Stimulated activated CD4-positive, alpha-beta T cell treated with anti-CD3 and anti-CD28 coated beads, Interleukin-2, amount 100 ng/mL, for 24 hours (primary cell): ENCODE results near the gene USP53.
"Not testable (repeated sequence)": the region's sequence is repeated elsewhere in the genome, so short reads cannot be mapped to it uniquely, and the experiment has no call there.

Experiments
- DNase-seq, 2 donors: peaks; one replicate each; pipeline ENCODE4 v3.0.0-alpha.2; 2020

Gene USP53

DNA sequence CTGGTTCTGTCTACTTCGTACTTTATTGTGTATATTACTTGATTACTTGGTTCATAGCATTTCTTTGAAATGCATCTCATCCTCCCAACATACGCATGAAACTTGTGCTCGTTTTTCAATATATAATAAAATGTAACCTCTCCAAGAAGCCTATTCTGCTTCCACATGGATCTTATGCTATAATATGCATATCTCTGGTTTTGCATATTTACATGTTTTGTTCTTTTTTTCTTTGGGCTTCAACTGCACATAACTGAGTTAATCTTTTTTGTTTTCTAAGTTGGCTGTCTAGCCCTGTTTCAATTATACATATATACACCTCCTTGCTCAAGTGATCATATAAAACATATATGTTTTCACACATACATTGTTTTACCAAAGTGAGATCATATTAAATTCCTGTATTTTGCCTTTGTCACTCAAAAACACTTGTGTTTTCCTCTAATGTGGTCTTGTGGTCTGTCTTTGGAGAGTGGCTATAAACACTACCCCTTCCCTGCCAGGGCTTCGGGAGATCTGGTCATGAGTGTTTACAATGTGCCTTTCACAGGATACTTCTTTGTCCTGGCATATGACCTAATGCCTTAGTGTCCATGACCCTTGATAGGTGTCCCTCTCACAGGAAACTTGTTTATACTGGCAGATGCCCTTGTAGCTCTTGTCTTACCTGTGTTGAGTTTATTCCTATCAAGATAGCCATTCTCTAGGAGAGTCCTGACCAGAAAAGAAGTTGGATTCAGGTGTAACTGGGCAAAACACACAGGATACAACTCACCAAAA, 17.6 kb downstream of the USP53 start:
- DNase-seq, result no peak

DNA sequence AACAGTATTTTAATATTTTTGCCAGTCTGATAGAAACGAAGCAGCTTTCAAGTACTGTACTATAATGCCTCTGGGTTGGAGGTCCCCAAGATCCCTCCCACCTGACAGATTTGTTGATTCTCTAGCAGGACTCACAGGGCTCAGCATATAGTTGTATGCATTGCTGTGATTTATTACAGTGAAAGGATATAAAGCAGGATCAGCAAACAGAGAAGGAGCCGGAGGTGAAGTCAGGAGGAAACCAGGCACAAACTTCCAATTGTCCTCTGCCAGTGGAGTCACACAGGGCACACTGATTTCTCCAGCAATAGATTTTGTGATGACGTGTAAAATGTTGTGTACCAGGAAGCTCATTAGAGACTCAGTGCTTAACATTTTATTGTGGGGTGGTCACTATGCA, 19.0 kb downstream of the USP53 start:
- DNase-seq, result no peak

DNA sequence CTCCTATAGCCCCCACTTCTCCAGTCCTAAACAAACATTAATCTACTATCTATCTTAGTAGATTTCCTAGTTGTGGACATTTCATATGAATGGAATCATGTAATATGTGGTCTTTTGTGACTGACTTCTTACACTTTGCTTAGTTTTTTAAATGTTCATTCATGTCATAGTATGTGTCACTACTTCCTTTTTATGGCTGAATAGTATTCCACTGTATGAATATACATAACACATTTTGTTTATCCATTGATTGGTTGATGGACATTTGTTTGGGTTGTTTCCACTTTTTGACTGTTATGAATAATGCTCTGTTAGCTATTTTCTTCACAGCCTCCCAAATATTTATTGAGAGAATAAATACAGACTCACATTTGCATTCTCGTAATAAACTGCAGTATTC, 19.8 kb downstream of the USP53 start:
- DNase-seq, result no peak

DNA sequence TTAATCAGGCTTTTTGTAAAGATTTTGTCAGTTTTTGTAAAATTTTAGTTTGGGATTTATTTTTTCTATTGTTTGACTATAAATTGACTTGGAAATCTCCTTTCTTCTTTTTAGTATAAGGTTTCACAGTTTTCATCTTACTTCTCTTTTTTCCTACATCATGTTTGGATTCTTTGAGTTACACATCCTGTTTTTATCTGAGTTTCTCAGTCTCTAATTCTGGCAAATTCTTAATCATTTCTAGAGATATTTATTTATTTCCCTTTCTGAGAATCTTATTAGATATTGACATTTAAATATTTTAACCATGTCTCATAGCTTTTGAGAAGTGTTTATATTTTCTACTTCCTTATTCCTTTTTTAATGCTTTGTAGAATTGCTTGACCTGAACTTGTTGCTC, 20.7 kb downstream of the USP53 start:
- no peak for DNase-seq

DNA sequence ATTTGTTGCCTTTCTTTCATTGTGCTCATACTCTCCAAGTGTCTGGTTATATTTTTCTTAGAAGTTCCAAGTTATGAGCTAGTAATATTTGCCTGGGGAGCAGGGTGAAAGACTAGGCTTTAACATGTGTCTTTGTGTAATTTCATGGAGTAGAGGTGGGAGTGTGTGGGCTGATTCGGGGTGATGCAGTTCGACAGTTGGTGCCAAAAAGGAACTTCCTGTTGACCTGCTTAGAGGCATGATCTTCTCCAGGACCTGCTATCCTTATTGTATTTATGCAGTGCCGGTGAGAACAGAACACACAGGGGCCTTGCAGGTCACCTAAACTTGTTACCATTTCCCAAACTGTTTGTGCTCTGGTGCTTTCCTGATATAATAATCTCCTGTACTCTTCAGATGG, 21.2 kb downstream of the USP53 start:
- no peak for DNase-seq

DNA sequence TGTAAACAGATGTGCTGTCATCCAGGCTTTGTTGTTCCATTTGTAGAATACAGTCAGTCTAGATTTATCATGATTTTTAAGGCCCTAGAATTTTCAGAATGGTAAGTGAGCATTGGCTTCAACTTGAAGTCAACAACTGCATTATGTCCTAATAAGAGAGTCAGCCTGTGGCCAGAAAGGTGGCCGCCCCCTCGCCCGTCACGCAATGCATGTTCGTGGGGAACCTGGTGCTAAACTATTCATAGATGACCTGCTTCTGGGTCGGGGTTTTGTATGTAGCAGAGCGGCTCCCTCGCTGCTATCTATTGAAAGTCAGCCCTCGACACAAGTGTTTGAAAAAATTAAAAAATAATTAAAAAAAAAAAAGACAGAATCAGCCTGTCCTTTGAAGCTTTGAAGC, 24.7 kb downstream of the USP53 start:
- no peak for DNase-seq

DNA sequence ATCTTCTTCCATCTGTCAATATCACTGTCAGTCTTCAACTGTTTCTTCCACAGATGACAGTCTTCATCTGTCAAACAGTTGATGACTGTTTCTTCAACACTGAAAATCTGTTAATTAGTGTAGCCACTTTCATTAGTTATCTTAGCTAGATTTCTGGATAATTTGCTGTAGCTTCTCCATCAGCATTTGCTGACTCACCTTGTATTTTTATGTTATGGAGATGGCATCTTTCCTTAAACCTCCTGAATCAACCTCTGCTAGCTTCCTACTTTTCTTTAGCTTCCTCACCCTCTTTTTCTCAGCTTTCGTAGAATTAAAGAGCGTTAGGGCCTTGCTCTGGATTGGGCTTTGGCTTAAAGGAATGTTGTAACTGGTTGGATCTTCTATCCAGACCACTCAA, 25.1 kb downstream of the USP53 start:
- no peak for DNase-seq

DNA sequence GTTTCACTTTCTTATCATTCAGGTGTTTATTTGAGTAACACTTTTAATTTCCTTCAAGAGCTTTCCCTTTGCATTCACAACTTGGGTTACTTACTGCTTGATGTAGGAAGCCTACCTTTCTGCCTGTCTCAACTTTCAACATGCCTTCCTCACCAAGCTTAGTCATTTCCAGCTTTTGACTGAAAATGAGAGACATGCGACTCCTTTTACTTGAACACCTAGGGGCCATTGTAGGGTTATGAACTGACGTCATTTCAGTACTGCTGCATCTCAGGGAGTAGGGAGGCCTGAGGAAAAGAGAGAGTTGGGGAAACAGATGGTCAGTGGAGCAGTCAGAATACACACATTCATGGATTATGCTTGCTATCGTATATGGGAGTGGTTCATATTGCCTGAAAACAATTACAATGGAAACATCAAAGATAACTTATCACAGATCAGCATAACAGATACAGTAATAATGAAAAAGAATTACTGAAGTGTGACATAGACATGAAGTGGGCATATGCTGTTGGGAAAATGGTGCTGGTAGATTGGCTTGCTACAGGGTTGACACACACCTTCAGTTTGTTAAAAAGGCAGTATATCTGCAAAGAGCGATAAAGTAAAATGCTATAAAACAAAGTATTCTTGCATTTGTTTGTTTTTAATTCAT, 25.7 kb downstream of the USP53 start:
- DNase-seq, result no peak

DNA sequence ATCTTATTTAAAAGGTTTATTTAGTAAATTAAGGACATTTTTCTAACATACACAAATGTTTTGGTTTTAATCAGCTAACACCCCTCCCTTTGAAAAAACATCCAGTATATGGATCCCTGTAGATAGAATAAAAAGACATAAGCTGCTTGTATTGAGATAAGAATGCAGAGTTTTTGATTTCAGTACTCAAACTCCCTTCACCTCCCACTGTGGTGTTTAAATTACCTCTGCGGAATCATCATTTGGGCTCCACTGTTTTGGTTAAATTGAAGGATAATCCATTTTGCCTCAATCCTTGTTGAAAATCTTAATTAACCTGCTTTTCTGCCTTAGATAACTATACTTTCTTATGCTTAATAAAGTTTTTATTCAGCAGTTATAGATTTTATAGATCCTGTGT, 27.6 kb downstream of the USP53 start:
- DNase-seq, result no peak

DNA sequence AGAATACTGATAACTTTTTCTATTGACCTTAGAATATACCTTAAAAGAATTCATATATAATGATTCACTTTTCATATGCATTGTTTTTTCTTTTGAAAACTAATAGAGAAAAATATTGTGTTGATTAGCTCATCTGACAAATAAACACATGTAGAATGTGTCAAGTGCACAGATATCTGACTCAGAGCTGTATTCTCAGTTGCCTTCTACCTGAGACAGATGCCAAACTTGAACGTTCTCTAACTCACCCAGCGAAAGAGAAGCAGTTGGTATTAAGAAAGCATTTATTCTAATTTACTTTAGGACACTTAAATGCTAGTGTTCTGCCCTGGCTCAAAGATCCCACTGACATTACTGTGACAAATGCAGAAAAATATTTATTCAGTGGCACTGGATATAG, 28.1 kb downstream of the USP53 start:
- no peak for DNase-seq

DNA sequence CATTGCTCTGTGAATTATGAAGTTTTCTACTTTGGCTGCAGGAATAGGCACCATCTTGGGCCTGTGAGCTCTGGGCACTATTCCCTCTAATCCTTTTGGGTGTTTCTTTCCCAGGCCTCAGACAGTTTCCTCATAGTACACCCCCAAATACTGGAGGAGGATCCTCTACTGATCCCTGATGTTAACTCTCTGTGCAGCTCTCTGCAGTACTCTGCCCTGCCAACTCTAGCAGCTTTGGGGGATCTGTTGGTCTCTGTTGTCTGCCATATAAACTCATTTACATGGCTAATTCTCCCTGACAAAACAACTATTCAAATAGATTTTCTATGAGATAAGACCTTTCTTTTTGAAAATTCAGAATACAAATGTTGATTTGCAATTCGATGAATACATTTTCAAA, 29.9 kb downstream of the USP53 start:
- DNase-seq, result no peak

DNA sequence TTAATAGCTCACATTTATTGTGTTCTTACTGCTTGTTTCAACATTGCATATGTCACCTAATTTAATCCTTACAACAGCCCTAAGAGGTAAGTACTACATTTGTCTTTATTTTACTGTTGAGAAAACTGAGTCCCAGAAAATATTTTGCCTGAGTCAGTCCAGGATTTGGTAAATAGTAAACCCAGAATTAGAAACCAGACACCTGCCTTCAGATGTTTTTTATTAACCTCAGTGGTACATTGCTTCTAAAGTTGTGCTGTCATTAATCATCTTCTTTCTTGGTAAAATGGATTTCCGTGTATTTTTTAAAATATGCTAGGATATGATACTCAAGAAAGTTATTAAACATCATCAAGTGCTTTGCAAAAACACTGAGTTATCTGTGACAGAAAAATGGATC, 31.4 kb downstream of the USP53 start:
- DNase-seq, result no peak

DNA sequence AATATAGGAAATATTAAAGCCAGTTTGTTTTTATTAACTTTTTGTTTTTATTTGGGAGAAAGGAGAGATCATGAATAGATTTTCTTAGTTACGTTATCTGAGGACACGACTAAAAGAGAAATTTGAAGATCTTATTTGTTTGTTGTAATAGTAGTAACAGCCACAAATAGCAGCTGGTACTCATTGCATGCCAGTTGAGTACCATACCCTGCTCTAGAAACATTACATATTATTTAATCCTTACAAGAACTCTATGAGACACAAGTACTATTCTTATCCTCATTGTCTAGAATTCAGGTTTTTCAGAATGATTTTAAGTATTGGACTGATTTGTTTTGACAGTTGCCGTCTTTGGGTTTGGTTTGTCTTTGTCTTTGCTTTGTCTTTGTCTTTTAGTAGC, 31.8 kb downstream of the USP53 start:
- DNase-seq, result no peak

DNA sequence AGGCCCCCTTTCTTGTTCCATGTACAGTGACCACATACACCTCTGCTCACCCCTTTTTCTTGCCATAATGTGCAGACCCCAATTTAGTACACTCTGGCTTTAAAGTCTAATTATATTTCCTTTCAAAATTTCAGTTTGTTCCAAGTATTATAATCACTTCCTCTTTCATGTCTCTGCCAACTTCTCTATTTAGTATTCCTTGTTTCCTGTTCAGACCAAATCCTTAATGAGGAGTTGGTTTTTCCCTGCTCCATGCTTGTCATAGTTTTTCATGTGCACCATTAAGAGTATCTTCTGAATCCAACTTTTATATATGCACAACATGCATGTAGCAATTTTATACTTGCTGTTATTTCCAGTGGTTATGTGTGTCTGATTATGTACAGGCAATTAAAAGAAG, 32.3 kb downstream of the USP53 start:
- DNase-seq, result no peak

DNA sequence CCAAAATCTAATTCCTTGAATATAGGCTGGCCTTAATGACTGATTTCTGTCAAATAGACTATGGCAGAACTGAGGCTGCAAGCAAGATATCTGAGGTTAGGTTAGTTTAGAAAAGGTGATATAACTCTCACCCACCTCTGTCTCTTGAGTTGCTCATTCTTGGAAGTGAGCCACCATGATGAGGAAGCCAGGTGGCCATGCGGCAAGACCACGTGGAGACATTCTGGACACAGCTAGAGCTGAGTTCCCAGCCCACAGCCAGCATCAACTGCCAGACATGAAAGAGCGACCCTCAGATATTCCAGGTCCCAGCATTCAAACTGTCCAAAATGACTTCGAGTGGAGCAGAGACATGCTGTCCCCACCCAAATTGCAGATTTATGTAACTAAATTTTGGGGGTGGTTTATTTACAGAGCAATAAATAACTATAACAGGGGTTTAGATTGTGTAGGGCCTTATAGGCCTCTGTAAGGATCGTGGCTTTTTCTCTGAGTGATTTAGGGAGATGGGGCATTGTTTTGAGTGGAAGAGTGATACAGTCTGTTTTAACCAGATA, 33.7 kb downstream of the USP53 start:
- DNase-seq, result no peak

DNA sequence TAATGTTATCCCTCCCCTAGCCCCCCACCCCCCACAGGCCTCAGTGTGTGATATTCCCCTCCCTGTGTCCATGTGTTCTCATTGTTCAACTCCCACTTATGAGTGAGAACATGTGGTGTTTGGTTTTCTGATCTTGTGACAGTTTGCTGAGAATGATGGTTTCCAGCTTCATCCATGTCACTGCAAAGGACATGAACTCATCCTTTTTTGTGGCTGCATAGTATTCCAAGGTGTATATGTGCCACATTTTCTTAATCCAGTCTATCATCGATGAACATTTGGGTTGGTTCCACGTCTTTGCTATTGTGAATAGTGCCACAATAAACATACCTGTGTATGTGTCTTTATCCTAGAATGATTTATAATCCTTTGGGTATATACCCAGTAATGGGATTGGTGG, 38.5 kb downstream of the USP53 start:
- not testable (repeated sequence) for DNase-seq

DNA sequence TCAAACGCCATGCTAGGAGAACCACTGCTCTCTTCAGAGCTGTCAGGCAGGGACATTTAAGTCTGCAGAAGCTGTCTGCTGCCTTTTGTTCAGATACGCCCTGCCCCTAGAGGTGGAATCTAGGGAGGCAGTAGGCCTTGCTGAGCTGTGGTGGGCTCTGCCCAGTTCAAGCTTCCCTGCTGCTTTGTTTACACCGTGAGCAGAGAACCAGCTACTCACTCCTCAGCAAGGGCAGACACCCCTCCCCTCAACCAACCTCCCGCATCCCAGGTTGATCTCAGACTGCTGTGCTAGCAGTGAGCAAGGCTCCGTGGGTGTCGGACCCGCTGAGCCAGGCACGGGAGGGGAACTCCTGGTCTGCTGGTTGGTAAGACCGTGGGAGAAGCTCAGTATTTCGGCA, 42.7 kb downstream of the USP53 start:
- not testable (repeated sequence) for DNase-seq

DNA sequence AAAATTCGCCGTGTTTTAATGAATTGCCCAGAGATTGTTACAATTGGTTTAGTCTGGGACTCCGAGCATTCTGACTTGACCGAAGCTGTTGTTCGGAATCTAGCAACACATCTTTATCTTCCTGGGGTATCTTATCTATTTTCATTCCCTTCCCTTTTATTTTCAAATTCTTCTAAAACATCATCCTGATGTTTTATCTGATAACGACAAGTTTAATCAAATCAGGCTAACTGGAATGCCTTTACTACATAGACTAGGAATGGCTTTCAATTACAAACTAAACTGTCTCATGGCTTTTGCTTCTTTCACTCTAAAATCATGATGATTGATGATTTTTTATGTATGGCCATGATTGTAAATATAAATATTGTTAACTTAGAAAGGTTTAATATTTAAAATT, 48.0 kb downstream of the USP53 start:
- DNase-seq, result no peak

DNA sequence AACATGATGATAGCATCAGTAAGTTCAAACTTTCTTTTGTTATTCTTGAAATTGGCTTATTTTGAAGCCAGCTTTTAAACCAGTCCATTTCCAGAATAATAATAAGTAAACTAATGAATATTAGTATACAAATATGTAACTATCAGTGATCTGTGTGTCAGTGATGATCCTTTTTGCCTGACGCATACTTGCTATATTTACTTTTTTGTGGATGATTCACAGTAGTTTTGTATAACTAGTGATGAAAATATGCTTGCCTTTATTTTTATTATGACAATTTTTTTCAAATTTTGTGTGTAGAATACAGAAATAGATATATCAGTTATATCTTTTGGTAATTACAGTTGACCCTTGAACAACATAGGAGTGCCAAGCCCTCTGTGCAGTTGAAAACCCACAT, 49.5 kb downstream of the USP53 start:
- no peak for DNase-seq

DNA sequence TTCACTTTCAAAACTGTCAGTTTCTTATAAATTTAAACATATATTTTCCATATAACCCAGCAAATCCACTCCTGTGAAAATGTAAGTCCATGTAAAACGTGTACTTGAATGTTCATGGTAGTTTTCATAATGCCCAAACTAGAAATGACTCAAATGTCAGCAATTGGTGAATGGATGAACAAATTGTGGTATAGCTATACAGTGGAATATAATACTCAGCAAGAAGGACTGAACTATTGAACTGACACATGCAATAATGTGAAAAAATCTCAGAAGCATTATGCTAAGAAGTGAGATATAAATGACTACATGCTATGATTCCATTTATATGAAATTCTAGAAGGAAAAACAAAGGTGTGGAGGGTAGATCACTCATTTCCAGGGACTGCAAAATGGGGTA, 52.2 kb downstream of the USP53 start:
- DNase-seq, result no peak

DNA sequence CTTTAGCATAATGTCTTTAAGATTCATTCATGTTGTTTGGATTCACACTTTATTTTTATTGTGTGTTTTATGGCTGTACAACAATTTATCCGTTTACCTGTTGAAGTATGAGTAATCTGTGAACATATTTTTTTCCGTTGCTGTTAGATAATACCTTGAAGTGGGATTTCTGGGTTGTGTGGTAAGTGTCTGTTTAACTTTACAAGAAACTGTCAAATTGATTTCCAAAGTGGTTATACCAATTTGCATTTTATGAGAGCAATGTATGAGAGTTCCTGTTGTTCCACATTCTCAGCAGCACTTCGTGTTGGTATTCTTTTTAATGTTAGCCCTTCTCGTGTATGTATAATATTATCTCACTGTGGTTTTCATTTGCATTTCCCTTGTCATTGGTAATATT, 53.6 kb downstream of the USP53 start:
- DNase-seq, result no peak

DNA sequence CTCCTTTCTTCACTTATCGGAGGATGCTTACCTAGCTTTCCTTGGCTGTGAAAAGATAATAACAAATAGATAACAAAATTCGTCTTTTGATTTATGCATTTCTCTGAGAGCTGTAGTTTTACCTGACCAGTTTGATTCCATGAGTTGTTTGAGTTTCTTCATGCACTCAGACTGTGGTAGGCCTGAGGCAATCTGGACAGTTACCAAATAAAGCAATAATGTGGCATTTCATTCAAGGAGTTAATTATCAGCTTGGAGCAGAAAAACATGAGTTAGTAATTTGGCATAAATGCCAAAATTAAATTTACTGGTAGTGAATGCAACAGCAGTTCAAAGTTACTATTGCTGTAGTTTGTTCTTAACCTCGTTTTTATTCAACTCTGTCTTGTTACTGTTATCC, 56.0 kb downstream of the USP53 start:
- DNase-seq, result no peak

DNA sequence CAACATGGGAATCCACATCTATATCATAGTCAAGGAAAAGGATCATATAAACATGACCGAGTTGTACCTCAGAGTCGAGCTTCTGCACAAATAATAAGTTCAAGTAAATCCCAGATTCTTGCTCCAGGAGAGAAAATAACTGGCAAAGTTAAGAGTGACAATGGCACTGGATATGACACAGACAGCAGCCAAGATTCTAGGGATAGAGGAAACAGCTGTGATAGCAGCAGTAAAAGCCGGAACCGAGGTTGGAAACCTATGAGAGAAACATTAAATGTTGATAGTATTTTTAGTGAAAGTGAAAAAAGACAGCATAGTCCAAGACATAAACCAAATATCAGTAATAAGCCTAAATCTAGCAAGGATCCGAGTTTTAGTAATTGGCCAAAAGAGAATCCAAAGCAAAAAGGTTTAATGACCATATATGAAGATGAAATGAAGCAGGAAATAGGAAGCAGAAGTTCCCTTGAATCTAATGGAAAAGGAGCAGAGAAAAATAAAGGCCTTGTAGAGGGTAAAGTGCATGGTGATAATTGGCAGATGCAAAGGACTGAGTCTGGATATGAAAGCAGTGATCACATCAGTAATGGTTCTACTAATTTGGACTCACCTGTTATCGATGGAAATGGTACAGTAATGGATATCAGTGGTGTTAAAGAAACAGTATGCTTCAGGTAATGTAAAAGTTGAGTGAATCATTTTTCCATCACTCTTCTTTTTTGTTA, 59.0 kb downstream of the USP53 start:
- DNase-seq, result no peak

DNA sequence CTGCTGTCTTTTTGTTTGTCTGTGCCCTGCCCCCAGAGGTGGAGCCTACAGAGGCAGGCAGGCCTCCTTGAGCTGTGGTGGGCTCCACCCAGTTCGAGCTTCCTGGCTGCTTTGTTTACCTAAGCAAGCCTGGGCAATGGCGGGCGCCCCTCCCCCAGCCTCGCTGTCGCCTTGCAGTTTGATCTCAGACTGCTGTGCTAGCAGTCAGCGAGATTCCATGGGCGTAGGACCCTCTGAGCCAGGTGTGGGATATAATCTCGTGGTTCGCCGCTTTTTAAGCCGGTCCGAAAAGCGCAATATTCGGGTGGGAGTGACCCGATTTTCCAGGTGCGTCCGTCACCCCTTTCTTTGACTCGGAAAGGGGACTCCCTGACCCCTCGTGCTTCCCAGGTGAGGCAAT, 67.0 kb downstream of the USP53 start:
- DNase-seq, result not testable (repeated sequence)
